Measurements from ENCODE around the gene PLCL1. TPM values are rescaled to one million over a fixed set of nuclear protein-coding genes. Genes with fewer than 3 reads are reported as not detected.
A peak's percentile ranks its signal among the peaks of the same experiment; 100 is the strongest.

The PLCL1 gene
- total RNA-seq, 3 donors from 2014 or later (not counting 1 experiment from before 2014, with no cell fraction given) = 0.86 to 2.8 (median 1.1) TPM

DNA sequence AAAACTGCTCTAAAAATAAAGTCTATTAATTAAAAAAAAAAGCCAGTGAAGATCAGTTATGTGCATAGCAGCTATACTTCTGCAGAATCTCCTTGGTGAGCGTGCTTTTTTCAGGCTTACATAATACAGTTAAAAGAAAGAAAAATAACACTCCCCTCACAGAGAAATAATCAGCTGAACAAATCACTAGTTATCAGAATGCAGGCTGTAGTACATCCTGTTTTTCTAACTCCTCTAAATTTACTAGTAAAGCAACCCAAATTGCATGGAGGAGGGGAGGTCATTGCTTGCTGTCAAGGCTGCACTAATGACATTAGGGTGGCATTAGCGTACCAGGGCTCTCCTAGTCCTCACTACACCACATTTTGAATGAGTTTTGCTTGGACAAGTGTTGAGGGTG lies 192.2 kb downstream of the PLCL1 start:
- no peaks in the 10 kb centered on the region for H3K36me3 ChIP-seq (ENCODE audit: control insufficient read depth, insufficient read depth, low read length)
- Mint-ChIP-seq H3K9me3 (peaks cover 0 to 5% of the 10 kb centered on the region in 2 donors), H3K27me3 (ENCODE audit: low read depth in 2 of 2) (no peaks in the 10 kb centered on the region), H3K36me3 (no peaks in the 10 kb centered on the region), H3K27ac (no peak overlapping the region), H3K4me1 (no peaks in the 10 kb centered on the region), H3K4me3 (no peak overlapping the region)
- DNase-seq = peak in 1 of 2 donors; percentile 12
- no peak for TF ChIP-seq CTCF (IDR thresholded peaks at IDR 0.05)
- WGBS (ENCODE audit: insufficient coverage) = 70% methylated on average over 1 of the region's 2 CpGs
- H3K4me1 ChIP-seq (ENCODE audit: control insufficient read depth, insufficient read depth, low read length) = no peaks in the 10 kb centered on the region
- no peaks in the 10 kb centered on the region for H3K27me3 ChIP-seq (ENCODE audit: control insufficient read depth, insufficient read depth, low read length)
- no peak overlapping the region for H3K27ac ChIP-seq (ENCODE audit: low read length)
- intact Hi-C loops (cut with micrococcal nuclease) = no loop called here
- ATAC-seq = no peak
- no peak overlapping the region for H3K4me3 ChIP-seq (ENCODE audit: low read length)
- no peaks in the 10 kb centered on the region for H3K9me3 ChIP-seq (ENCODE audit: control insufficient read depth, insufficient read depth, low read length)

DNA sequence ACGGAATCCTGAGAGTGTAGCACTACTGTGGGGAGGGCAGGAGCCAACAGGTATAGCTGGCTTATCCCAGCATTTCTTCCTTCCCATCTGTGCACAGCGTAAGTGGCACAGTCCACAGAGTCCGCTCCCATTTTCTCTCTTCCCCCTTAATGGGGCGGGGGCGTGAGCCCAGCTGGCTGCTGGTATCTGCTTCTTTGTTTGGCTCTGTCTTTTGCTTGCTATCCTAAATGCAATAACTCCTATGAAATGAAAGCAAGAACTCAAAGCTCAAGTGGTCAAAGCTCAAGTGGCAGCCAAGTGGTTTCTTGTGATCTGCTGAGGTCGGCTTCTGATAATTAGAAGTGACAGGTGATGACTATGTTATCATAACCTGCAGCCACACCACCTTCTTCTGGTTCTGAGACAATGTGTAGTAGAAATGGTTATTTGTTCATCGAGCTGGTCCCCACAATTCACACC lies 192.7 kb downstream of the PLCL1 start:
- H3K36me3 ChIP-seq (ENCODE audit: control insufficient read depth, insufficient read depth, low read length) = no peaks in the 10 kb centered on the region
- Mint-ChIP-seq H3K9me3 (peaks cover 0 to 5% of the 10 kb centered on the region in 2 donors), H3K27ac (no peak overlapping the region), H3K4me1 (no peaks in the 10 kb centered on the region), H3K27me3 (ENCODE audit: low read depth in 2 of 2) (no peaks in the 10 kb centered on the region), H3K4me3 (no peak overlapping the region), H3K36me3 (no peaks in the 10 kb centered on the region)
- no peaks in the 10 kb centered on the region for H3K9me3 ChIP-seq (ENCODE audit: control insufficient read depth, insufficient read depth, low read length)
- DNase-seq (no peak), ATAC-seq (no peak)
- H3K4me1 ChIP-seq (ENCODE audit: control insufficient read depth, insufficient read depth, low read length) = no peaks in the 10 kb centered on the region
- TF ChIP-seq CTCF (IDR thresholded peaks at IDR 0.05) = no peak
- H3K27me3 ChIP-seq (ENCODE audit: control insufficient read depth, insufficient read depth, low read length) = no peaks in the 10 kb centered on the region
- intact Hi-C loops (cut with micrococcal nuclease) = no loop called here
- no peak overlapping the region for H3K27ac ChIP-seq (ENCODE audit: low read length)
- no peak overlapping the region for H3K4me3 ChIP-seq (ENCODE audit: low read length)
- WGBS (ENCODE audit: insufficient coverage) = 91% methylated on average over 6 of the region's 7 CpGs

- intact Hi-C loops (cut with micrococcal nuclease) = no loop called here
- Mint-ChIP-seq H3K4me3 (no peak overlapping the region), H3K27me3 (ENCODE audit: low read depth in 2 of 2) (no peaks in the 10 kb centered on the region), H3K36me3 (no peaks in the 10 kb centered on the region), H3K27ac (no peak overlapping the region), H3K9me3 (peaks cover 0 to 5% of the 10 kb centered on the region in 2 donors), H3K4me1 (no peaks in the 10 kb centered on the region)
- H3K9me3 ChIP-seq (ENCODE audit: control insufficient read depth, insufficient read depth, low read length) = no peaks in the 10 kb centered on the region
- DNase-seq (no peak), ATAC-seq (no peak)
- no peak overlapping the region for H3K27ac ChIP-seq (ENCODE audit: low read length)
- H3K4me3 ChIP-seq (ENCODE audit: low read length) = no peak overlapping the region
- H3K36me3 ChIP-seq (ENCODE audit: control insufficient read depth, insufficient read depth, low read length) = no peaks in the 10 kb centered on the region
- H3K27me3 ChIP-seq (ENCODE audit: control insufficient read depth, insufficient read depth, low read length) = no peaks in the 10 kb centered on the region
- no peaks in the 10 kb centered on the region for H3K4me1 ChIP-seq (ENCODE audit: control insufficient read depth, insufficient read depth, low read length)
- WGBS (ENCODE audit: insufficient coverage) = 90% methylated on average over 3 of the region's 3 CpGs
- no peak for TF ChIP-seq CTCF (IDR thresholded peaks at IDR 0.05)
These were observed 194.3 kb downstream of the PLCL1 start for GRCh38 chr2:197998702-197999101.

DNA sequence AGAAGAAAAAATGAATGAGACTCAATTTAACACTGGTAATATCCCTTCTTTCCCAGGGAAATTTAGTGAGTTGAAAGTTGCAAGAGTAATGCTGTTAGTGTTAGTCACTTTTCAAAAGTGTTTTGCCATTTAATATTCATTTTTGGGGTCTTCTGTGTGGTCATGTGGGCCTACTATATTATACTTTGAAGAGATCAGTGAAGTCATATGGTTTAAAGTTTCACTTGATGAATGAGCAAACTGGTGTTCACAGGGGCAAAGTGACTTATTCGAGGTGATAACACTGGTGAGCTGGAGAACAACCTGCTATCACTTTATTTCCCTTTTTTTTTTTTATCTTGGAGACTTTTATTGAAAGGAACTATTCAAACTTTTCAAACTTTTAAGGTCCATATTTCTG lies 196.0 kb downstream of the PLCL1 start:
- ATAC-seq = no peak
- H3K4me1 ChIP-seq (ENCODE audit: control insufficient read depth, insufficient read depth, low read length) = no peaks in the 10 kb centered on the region
- Mint-ChIP-seq H3K4me1 (no peaks in the 10 kb centered on the region), H3K27ac (no peak overlapping the region), H3K27me3 (ENCODE audit: low read depth in 2 of 2) (peaks cover 0 to under 1% of the 10 kb centered on the region in 2 donors), H3K36me3 (no peaks in the 10 kb centered on the region), H3K9me3 (peaks cover 0 to 5% of the 10 kb centered on the region in 2 donors), H3K4me3 (no peak overlapping the region)
- no peaks in the 10 kb centered on the region for H3K36me3 ChIP-seq (ENCODE audit: control insufficient read depth, insufficient read depth, low read length)
- WGBS (ENCODE audit: insufficient coverage) = 100% methylated on average over 1 of the region's 1 CpG
- H3K27ac ChIP-seq (ENCODE audit: low read length) = no peak overlapping the region
- no peak for DNase-seq
- no peaks in the 10 kb centered on the region for H3K27me3 ChIP-seq (ENCODE audit: control insufficient read depth, insufficient read depth, low read length)
- H3K4me3 ChIP-seq (ENCODE audit: low read length) = no peak overlapping the region
- intact Hi-C loops (cut with micrococcal nuclease) = no loop called here
- no peaks in the 10 kb centered on the region for H3K9me3 ChIP-seq (ENCODE audit: control insufficient read depth, insufficient read depth, low read length)
- no peak for TF ChIP-seq CTCF (IDR thresholded peaks at IDR 0.05)
